Measurements from ENCODE around the gene TTYH2.

DNA sequence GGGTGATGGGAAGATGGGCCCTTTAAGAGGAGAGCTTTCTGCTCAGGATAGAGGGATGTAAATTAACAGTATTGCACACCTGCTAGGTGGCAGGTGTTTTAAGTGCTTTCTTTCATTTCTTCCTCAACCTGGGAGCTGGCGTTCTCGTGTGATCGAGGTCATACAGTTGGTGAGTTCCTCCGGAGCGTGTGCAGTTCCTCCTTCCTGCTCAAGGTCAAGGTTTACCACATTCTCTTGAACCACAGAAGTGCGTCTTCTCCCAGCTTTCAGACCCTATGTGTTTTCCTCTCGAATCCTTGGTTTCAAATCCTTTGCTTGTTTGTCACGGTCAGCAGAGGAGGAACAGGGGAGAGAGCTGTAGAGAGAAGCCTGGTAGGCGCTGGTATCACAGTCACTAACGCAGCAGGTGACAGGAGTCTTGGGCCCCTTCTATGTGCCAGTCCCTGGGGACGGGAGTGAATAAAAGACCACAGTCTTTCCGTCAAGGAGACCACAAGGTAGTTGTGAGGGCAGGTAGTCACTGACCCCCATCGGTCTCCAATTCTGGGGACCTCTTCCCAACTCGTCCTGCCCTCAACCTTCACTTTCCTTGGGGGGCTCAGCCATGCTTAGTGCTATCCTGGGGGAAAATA, 61.5 kb downstream of the TTYH2 start:
- TF ChIP-seq, protein P1, sequence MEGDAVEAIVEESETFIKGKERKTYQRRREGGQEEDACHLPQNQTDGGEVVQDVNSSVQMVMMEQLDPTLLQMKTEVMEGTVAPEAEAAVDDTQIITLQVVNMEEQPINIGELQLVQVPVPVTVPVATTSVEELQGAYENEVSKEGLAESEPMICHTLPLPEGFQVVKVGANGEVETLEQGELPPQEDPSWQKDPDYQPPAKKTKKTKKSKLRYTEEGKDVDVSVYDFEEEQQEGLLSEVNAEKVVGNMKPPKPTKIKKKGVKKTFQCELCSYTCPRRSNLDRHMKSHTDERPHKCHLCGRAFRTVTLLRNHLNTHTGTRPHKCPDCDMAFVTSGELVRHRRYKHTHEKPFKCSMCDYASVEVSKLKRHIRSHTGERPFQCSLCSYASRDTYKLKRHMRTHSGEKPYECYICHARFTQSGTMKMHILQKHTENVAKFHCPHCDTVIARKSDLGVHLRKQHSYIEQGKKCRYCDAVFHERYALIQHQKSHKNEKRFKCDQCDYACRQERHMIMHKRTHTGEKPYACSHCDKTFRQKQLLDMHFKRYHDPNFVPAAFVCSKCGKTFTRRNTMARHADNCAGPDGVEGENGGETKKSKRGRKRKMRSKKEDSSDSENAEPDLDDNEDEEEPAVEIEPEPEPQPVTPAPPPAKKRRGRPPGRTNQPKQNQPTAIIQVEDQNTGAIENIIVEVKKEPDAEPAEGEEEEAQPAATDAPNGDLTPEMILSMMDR (IDR thresholded peaks at IDR 0.05), result no peak
- TF ChIP-seq POLR2AphosphoS5 (IDR thresholded peaks at IDR 0.05), result no peak
- no peak for TF ChIP-seq POLR2A (IDR thresholded peaks at IDR 0.05)

Measured in breast epithelium (tissue), 3 donors.